Spleen (tissue), 7 donors: Measurements from ENCODE around the gene IP6K3.

ENCODE experiments used
- CTCF ChIP-seq, 11 experiments: fragments of 200-600 bp in 7 of 11; fragments of 450-650 bp in 4 of 11; sonication (generic) in 4 of 11; IDR thresholded peaks in 8 of 11; conservative IDR thresholded peaks in 3 of 11; 1 replicate in 7 of 11; 2 replicates in 4 of 11; pipeline versions ENCODE4 v1.4.0 to v1.8.0; 2016 to 2021; ENCODE audit warnings: antibody characterized with exemption in 11 of 11, inconsistent platforms in 4 of 11, mild to moderate bottlenecking in 1 of 11
- POLR2A ChIP-seq, 3 donors: fragments of 450-650 bp; IDR thresholded peaks; one replicate each; pipeline ENCODE4 v1.5.1; 2017; ENCODE audit warnings: antibody characterized with exemption in 3 of 3, mild to moderate bottlenecking in 1 of 3
- donor health status: DM: no; HTN: no; CAD: no; lungs with moderate emphysema.
- donor health status: DM: no; HTN: no; CAD: no.
- donor health status: DM: no; HTN: no; CAD: no.

- no peak for TF ChIP-seq POLR2A (IDR thresholded peaks at IDR 0.05)
- no peak for TF ChIP-seq CTCF (IDR thresholded peaks at IDR 0.05 in 8 of 11, conservative IDR thresholded peaks at IDR 0.05 in 3 of 11)
Observed at GRCh38 chr6:33694977-33695376, 51.7 kb downstream of the IP6K3 start.
